Colonic mucosa (tissue), 4 donors: ENCODE measurements around the gene GORASP2. TPM values are rescaled to one million over a fixed set of nuclear protein-coding genes. Genes with fewer than 3 reads are reported as not detected.

ENCODE experiments used
- DNase-seq: peaks from one replicate; pipeline ENCODE4 v3.0.0-alpha.2; 2020
- H3K27ac ChIP-seq: fragments of 200-600 bp; one replicate; pipeline ENCODE4 v1.8.0; 2021
- H3K27me3 ChIP-seq: fragments of 200-600 bp; one replicate; pipeline ENCODE4 v1.8.0; 2021
- H3K36me3 ChIP-seq: fragments of 200-600 bp; one replicate; pipeline ENCODE4 v1.8.0; 2021
- H3K4me1 ChIP-seq: fragments of 200-600 bp; one replicate; pipeline ENCODE4 v1.8.0; 2021; ENCODE audit warnings: mild to moderate bottlenecking
- H3K4me3 ChIP-seq: fragments of 200-600 bp; one replicate; pipeline ENCODE4 v1.8.0; 2021
- H3K9ac ChIP-seq, 2 donors: one replicate each; pipeline ENCODE4 v1.7.0; 2013; ENCODE audit warnings: control low read depth in 2 of 2, low read depth in 2 of 2, low read length in 2 of 2
- H3K9me3 ChIP-seq: fragments of 200-600 bp; one replicate; pipeline ENCODE4 v1.8.0; 2021
- CTCF ChIP-seq: fragments of 200-600 bp; IDR thresholded peaks from one replicate; pipeline ENCODE4 v1.8.0; 2022; ENCODE audit warnings: antibody characterized with exemption, mild to moderate bottlenecking
- intact Hi-C: fragments of 100-400 bp; cut with DNase I; formaldehyde crosslinking; loops from one replicate; pipeline ENCODE4 v1.14.1; 2022
- total RNA-seq, 2 donors: library from RNA; stranded (reverse); fragmentation: NEBNext Ultra II Directional in 1 of 2; extraction: Animal tissue kit (Norgen Biotek cat#: 25700) in 1 of 2; gene quantifications; one replicate each; pipeline ENCODE4 v1.2.1, GENCODE V29; 2021
- donor health status: healthy.
- donor health status: DM: no; HTN: no; CAD: no.
- donor health status: DM: no; HTN: no; CAD: no.

GORASP2 gene
- total RNA-seq, 2 donors from 2014 or later, result 78.4 to 79.8 TPM

- no peak for TF ChIP-seq CTCF
- H3K36me3 ChIP-seq, result no peaks in the 10 kb centered on the region
- H3K4me3 ChIP-seq, result peak overlapping the region; percentile 95
- no peak for DNase-seq
- H3K9me3 ChIP-seq, result no peaks in the 10 kb centered on the region
- intact Hi-C loops, result no loop called here
- peak overlapping the region in 1 of 2 donors; percentile 60 for H3K9ac ChIP-seq
- no peaks in the 10 kb centered on the region for H3K27me3 ChIP-seq
- H3K27ac ChIP-seq, result peak overlapping the region; percentile 97
- peaks cover 9% of the 10 kb centered on the region for H3K4me1 ChIP-seq
These were observed 1.9 kb downstream of the GORASP2 start for GRCh38 chr2:170930991-170931266.

GRCh38 chr2:170932166-170932565, 3.1 kb downstream of the GORASP2 start:
- Histone ChIP-seq H3K27me3 (no peaks in the 10 kb centered on the region), H3K36me3 (no peaks in the 10 kb centered on the region), H3K9ac (no peak overlapping the region), H3K27ac (no peak overlapping the region), H3K9me3 (no peaks in the 10 kb centered on the region), H3K4me1 (peaks cover 9% of the 10 kb centered on the region), H3K4me3 (no peak overlapping the region)
- intact Hi-C loops, result no loop called here
- no peak for TF ChIP-seq CTCF
- DNase-seq, result no peak

- H3K4me1 ChIP-seq, result peaks cover 9% of the 10 kb centered on the region
- H3K9me3 ChIP-seq, result no peaks in the 10 kb centered on the region
- TF ChIP-seq CTCF, result no peak
- intact Hi-C loops, result no loop called here
- no peak overlapping the region for H3K9ac ChIP-seq
- H3K27ac ChIP-seq, result no peak overlapping the region
- H3K4me3 ChIP-seq, result no peak overlapping the region
- no peaks in the 10 kb centered on the region for H3K36me3 ChIP-seq
- no peaks in the 10 kb centered on the region for H3K27me3 ChIP-seq
- no peak for DNase-seq
These were observed 3.9 kb downstream of the GORASP2 start for GRCh38 chr2:170932948-170933347.

- no peaks in the 10 kb centered on the region for H3K4me1 ChIP-seq
- H3K27ac ChIP-seq, result no peak overlapping the region
- H3K36me3 ChIP-seq, result no peaks in the 10 kb centered on the region
- intact Hi-C loops, result no loop called here
- H3K4me3 ChIP-seq, result no peak overlapping the region
- H3K9me3 ChIP-seq, result no peaks in the 10 kb centered on the region
- no peak for DNase-seq
- no peaks in the 10 kb centered on the region for H3K27me3 ChIP-seq
- no peak overlapping the region for H3K9ac ChIP-seq
- no peak for TF ChIP-seq CTCF
These were observed 8.8 kb downstream of the GORASP2 start for GRCh38 chr2:170937709-170938379.

GRCh38 chr2:170940066-170940465, 11.0 kb downstream of the GORASP2 start:
- Histone ChIP-seq H3K9me3 (no peaks in the 10 kb centered on the region), H3K4me3 (no peak overlapping the region), H3K27ac (no peak overlapping the region), H3K36me3 (no peaks in the 10 kb centered on the region), H3K27me3 (no peaks in the 10 kb centered on the region), H3K4me1 (no peaks in the 10 kb centered on the region), H3K9ac (no peak overlapping the region)
- TF ChIP-seq CTCF, result no peak
- intact Hi-C loops, result no loop called here
- DNase-seq, result no peak
